WTC11 (cell line): ENCODE measurements around the gene OPRL1. TPM values are rescaled to one million over a fixed set of nuclear protein-coding genes. Genes with fewer than 3 reads are reported as not detected.

Experiments used
- ATAC-seq: fragments of 200-7000 bp; cut with Tn5 transposase; 2 replicates; pipeline ENCODE4 v1.10.0; 2021; ENCODE audit warnings: mild to moderate bottlenecking, moderate library complexity
- CTCF ChIA-PET: fragments of 300-600 bp; sonication (Branson Sonifier 250); formaldehyde crosslinking; loops from one replicate; lab custom pipeline; 2021; ENCODE audit warnings: antibody characterized with exemption; lab: Charles Lee
- POLR2A ChIA-PET: fragments of 350-600 bp; sonication (Branson Sonifier 250); formaldehyde crosslinking; loops from one replicate; lab custom pipeline; 2021; ENCODE audit warnings: antibody characterized with exemption; lab: Charles Lee
- DNase-seq: peaks from one replicate; pipeline ENCODE4 v3.0.0; 2021; ENCODE audit warnings: low spot score
- H3K27ac Mint-ChIP-seq: 2 replicates; pipeline ENCODE4 v1.8.0; 2021; ENCODE audit warnings: mixed read lengths
- H3K27me3 Mint-ChIP-seq: 2 replicates; pipeline ENCODE4 v1.8.0; 2021; ENCODE audit warnings: low read depth, mild to moderate bottlenecking, moderate library complexity, mixed read lengths
- H3K36me3 Mint-ChIP-seq: 2 replicates; pipeline ENCODE4 v1.8.0; 2021; ENCODE audit warnings: mixed read lengths
- H3K4me1 Mint-ChIP-seq: 2 replicates; pipeline ENCODE4 v1.8.0; 2022; ENCODE audit warnings: mixed read lengths
- H3K4me3 Mint-ChIP-seq: 2 replicates; pipeline ENCODE4 v1.8.0; 2021; ENCODE audit warnings: mild to moderate bottlenecking, moderate library complexity, mixed read lengths
- H3K9me3 Mint-ChIP-seq: 2 replicates; pipeline ENCODE4 v1.8.0; 2021; ENCODE audit warnings: mixed read lengths
- AR ChIP-seq: fragments of 250-450 bp; sonication (Bioruptor Pico); IDR thresholded peaks from 2 replicates; pipeline ENCODE4 v1.9.0; 2021; ENCODE audit warnings: mild to moderate bottlenecking
- ATF1 ChIP-seq: sonication (generic); formaldehyde crosslinking; IDR thresholded peaks from 2 replicates; pipeline ENCODE4 v1.8.1; 2023; ENCODE audit warnings: mild to moderate bottlenecking, moderate library complexity, missing genetic modification reagents
- FOXP1 ChIP-seq: sonication (generic); formaldehyde crosslinking; IDR thresholded peaks from 2 replicates; pipeline ENCODE4 v1.8.0; 2022; ENCODE audit warnings: missing genetic modification reagents, mild to moderate bottlenecking, moderate library complexity, borderline replicate concordance
- JAZF1 ChIP-seq: fragments of 250-450 bp; sonication (Bioruptor Pico); IDR thresholded peaks from 2 replicates; pipeline ENCODE4 v1.9.0; 2021; ENCODE audit warnings: moderate library complexity, mild to moderate bottlenecking, inconsistent platforms
- NFE2L1 ChIP-seq: sonication (generic); formaldehyde crosslinking; IDR thresholded peaks from 2 replicates; pipeline ENCODE4 v1.8.1; 2023; ENCODE audit warnings: missing genetic modification reagents
- RORB ChIP-seq: fragments of 250-450 bp; sonication (Bioruptor Pico); IDR thresholded peaks from 2 replicates; pipeline ENCODE4 v1.9.0; 2021; ENCODE audit warnings: mild to moderate bottlenecking
- SP1 ChIP-seq: sonication (generic); formaldehyde crosslinking; conservative IDR thresholded peaks from 2 replicates; pipeline ENCODE4 v1.8.1; 2022; ENCODE audit warnings: missing genetic modification reagents
- TCF7 ChIP-seq: sonication (generic); formaldehyde crosslinking; IDR thresholded peaks from 2 replicates; pipeline ENCODE4 v1.8.0; 2022; ENCODE audit warnings: mild to moderate bottlenecking, low read depth, missing genetic modification reagents, moderate library complexity
- ZMAT4 ChIP-seq: fragments of 250-450 bp; sonication (Bioruptor Pico); IDR thresholded peaks from 2 replicates; pipeline ENCODE4 v1.9.0; 2021; ENCODE audit warnings: mild to moderate bottlenecking
- ZNF317 ChIP-seq: sonication (generic); formaldehyde crosslinking; IDR thresholded peaks from 2 replicates; pipeline ENCODE4 v1.8.1; 2023; ENCODE audit warnings: low read depth, mild to moderate bottlenecking, moderate library complexity, missing genetic modification reagents, borderline replicate concordance
- ZNF396 ChIP-seq: fragments of 250-450 bp; sonication (Bioruptor Pico); IDR thresholded peaks from 2 replicates; pipeline ENCODE4 v1.8.0; 2021; ENCODE audit warnings: mild to moderate bottlenecking, moderate library complexity, borderline replicate concordance
- ZNF416 ChIP-seq: fragments of 250-450 bp; sonication (Bioruptor Pico); IDR thresholded peaks from 2 replicates; pipeline ENCODE4 v1.9.0; 2021; ENCODE audit warnings: mild to moderate bottlenecking, inconsistent platforms
- ZNF425 ChIP-seq: fragments of 250-450 bp; sonication (Bioruptor Pico); conservative IDR thresholded peaks from 2 replicates; pipeline ENCODE4 v1.9.0; 2021; ENCODE audit warnings: mild to moderate bottlenecking
- ZNF512 ChIP-seq: sonication (generic); formaldehyde crosslinking; IDR thresholded peaks from 2 replicates; pipeline ENCODE4 v1.8.1; 2022; ENCODE audit warnings: missing genetic modification reagents, borderline replicate concordance
- ZSCAN18 ChIP-seq: fragments of 250-450 bp; sonication (Bioruptor Pico); IDR thresholded peaks from 2 replicates; pipeline ENCODE4 v2.1.2; 2022; ENCODE audit warnings: mild to moderate bottlenecking, moderate library complexity
- total RNA-seq: library from RNA; stranded (reverse); gene quantifications from 3 replicates; pipeline ENCODE4 v1.2.3, GENCODE V29; 2021

The OPRL1 gene
- total RNA-seq, 1 experiment from 2014 or later: 2.0 TPM

- peaks cover 5% of the 10 kb centered on the region for H3K4me1 Mint-ChIP-seq
- H3K27ac Mint-ChIP-seq: no peak overlapping the region; the same call in 1 of the 2 replicates
- DNase-seq (no peak), ATAC-seq (no peak)
- no peak overlapping the region for H3K4me3 Mint-ChIP-seq
- CTCF ChIA-PET: interaction anchor here (1.0 to 4.1 kb wide), 13 partner anchors 8 to 166 kb away, joined by 3 to 119 read pairs (median 10); partner anchors contain the start of genes C20orf204, LKAAEAR1, OPRL1 and PRPF6
- H3K36me3 Mint-ChIP-seq: no peaks in the 10 kb centered on the region
- peaks cover 15% of the 10 kb centered on the region for H3K27me3 Mint-ChIP-seq
- POLR2A ChIA-PET: interaction anchor here (1.0 kb wide), 1 partner anchor 34 kb away, joined by 4 read pairs; no protein-coding TSS in a partner anchor
- H3K9me3 Mint-ChIP-seq: peaks cover 9% of the 10 kb centered on the region
- TF ChIP-seq ZNF425: no peak
These were observed 39.4 kb downstream of the OPRL1 start for GRCh38 chr20:64119301-64119680.

- Mint-ChIP-seq H3K4me3 (no peak overlapping the region), H3K27ac (peak overlapping the region; percentile 76; the same call in 1 of the 2 replicates), H3K4me1 (peaks cover 5% of the 10 kb centered on the region), H3K27me3 (peaks cover 15% of the 10 kb centered on the region), H3K9me3 (peaks cover 13% of the 10 kb centered on the region), H3K36me3 (no peaks in the 10 kb centered on the region)
- CTCF ChIA-PET: interaction anchor here (0.6 to 4.1 kb wide), 40 partner anchors 9 to 623 kb away, joined by 3 to 119 read pairs (median 5); partner anchors contain the start of genes C20orf204, LKAAEAR1, NPBWR2 and OPRL1
- ATAC-seq (peak; percentile 15), DNase-seq (no peak)
- POLR2A ChIA-PET: interaction anchor here (1.0 to 1.4 kb wide), 4 partner anchors 35 to 136 kb away, joined by 3 to 6 read pairs (median 4); partner anchors contain the start of gene PCMTD2
- TF ChIP-seq FOXP1 (CRISPR knock-in tag) (no peak), ZMAT4 (CRISPR knock-in tag) (no peak), ZNF512 (CRISPR knock-in tag) (no peak), ZSCAN18 (CRISPR knock-in tag) (no peak), RORB (no peak), ZNF416 (no peak), TCF7 (CRISPR knock-in tag) (no peak), JAZF1 (CRISPR knock-in tag) (no peak), SP1 (CRISPR knock-in tag) (no peak), NFE2L1 (CRISPR knock-in tag) (no peak), ATF1 (CRISPR knock-in tag) (no peak), ZNF396 (CRISPR knock-in tag) (no peak), ZNF317 (CRISPR knock-in tag) (no peak), AR (CRISPR knock-in tag) (no peak)
These were observed 39.9 kb downstream of the OPRL1 start for GRCh38 chr20:64119681-64120341.
